SK-N-SH (cell line): Measurements from ENCODE around the gene BMP2K. TPM values are rescaled to one million over a fixed set of nuclear protein-coding genes. Genes with fewer than 3 reads are reported as not detected.

ENCODE experiments used
- CTCF ChIA-PET: fragments of 300-600, 350-600 bp; formaldehyde crosslinking; extraction: SDS; loops from one replicate; lab custom pipeline; 2021; lab: Yijun Ruan, JAX
- POLR2A ChIA-PET: fragments of 350-600 bp; sonication (Branson Sonifier 250); formaldehyde crosslinking; extraction: SDS; loops from one replicate; lab custom pipeline; 2020; ENCODE audit warnings: antibody characterized with exemption, inconsistent platforms; lab: Yijun Ruan, JAX
- DNase-seq: peaks from one replicate; pipeline ENCODE4 v3.0.0; 2012
- H2AFZ ChIP-seq: fragments of 200-600 bp; sonication (generic); 2 replicates; pipeline ENCODE4 v1.8.1; 2016; ENCODE audit warnings: antibody characterized with exemption, mild to moderate bottlenecking, low read depth
- H3F3A ChIP-seq: fragments of 200-600 bp; sonication (generic); replicated peaks from 2 replicates; pipeline ENCODE3; 2016; ENCODE audit warnings: antibody characterized with exemption, mild to moderate bottlenecking; ENCODE audit not compliant: insufficient read depth
- H3K27ac ChIP-seq, 2 experiments: fragments of 200-500 bp in 1 of 2; fragments of 200-600 bp in 1 of 2; sonication (Bioruptor generic) in 1 of 2; sonication (generic), shearing (Covaris generic) in 1 of 2; 2 replicates each; pipeline versions ENCODE4 v1.5.1 to v1.6.1; 2014 to 2016; ENCODE audit warnings: low read depth in 2 of 2, inconsistent platforms in 1 of 2, low read length in 1 of 2, mild to moderate bottlenecking in 1 of 2, mixed read lengths in 1 of 2
- H3K27me3 ChIP-seq: fragments of 200-600 bp; sonication (generic), shearing (Covaris generic); 2 replicates; pipeline ENCODE4 v1.6.1; 2016; ENCODE audit warnings: mixed run types; ENCODE audit not compliant: insufficient read depth
- H3K36me3 ChIP-seq, 2 experiments: fragments of 200-500 bp in 1 of 2; fragments of 200-600 bp in 1 of 2; sonication (Bioruptor generic) in 1 of 2; sonication (generic) in 1 of 2; replicated peaks in 1 of 2; 2 replicates each; pipeline versions ENCODE3 to v1.5.1; 2014 to 2016; ENCODE audit warnings: low read length in 1 of 2, mild to moderate bottlenecking in 1 of 2; ENCODE audit not compliant: insufficient read depth in 2 of 2, control insufficient read depth in 1 of 2
- H3K4me1 ChIP-seq, 2 experiments: fragments of 200-500 bp in 1 of 2; fragments of 200-600 bp in 1 of 2; sonication (Bioruptor generic) in 1 of 2; sonication (generic), shearing (Covaris generic) in 1 of 2; 2 replicates each; pipeline versions ENCODE4 v1.5.1 to v1.6.1; 2014 to 2016; ENCODE audit warnings: low read depth in 1 of 2, low read length in 1 of 2, mixed run types in 1 of 2; ENCODE audit not compliant: insufficient read depth in 2 of 2, control insufficient read depth in 1 of 2
- H3K4me2 ChIP-seq: fragments of 200-600 bp; sonication (generic), shearing (Covaris generic); 2 replicates; pipeline ENCODE4 v1.6.1; 2017; ENCODE audit warnings: mixed run types
- H3K4me3 ChIP-seq, 2 experiments: fragments of 200-500 bp in 1 of 2; fragments of 200-600 bp in 1 of 2; sonication (Bioruptor generic) in 1 of 2; sonication (generic), shearing (Covaris generic) in 1 of 2; 2 replicates each; pipeline versions ENCODE4 v1.5.1 to v1.8.1; 2014 to 2016; ENCODE audit warnings: low read depth in 2 of 2, inconsistent platforms in 1 of 2, low read length in 1 of 2, mild to moderate bottlenecking in 1 of 2, mixed read lengths in 1 of 2, moderate library complexity in 1 of 2
- H3K79me2 ChIP-seq: fragments of 200-600 bp; sonication (generic); 2 replicates; pipeline ENCODE4 v1.8.1; 2017; ENCODE audit warnings: mild to moderate bottlenecking; ENCODE audit not compliant: insufficient read depth
- H3K9ac ChIP-seq: fragments of 200-600 bp; sonication (generic); 2 replicates; pipeline ENCODE4 v1.6.1; 2017; ENCODE audit warnings: mixed run types
- H3K9me2 ChIP-seq: fragments of 200-600 bp; sonication (generic); 2 replicates; pipeline ENCODE4 v1.6.1; 2017; ENCODE audit warnings: mixed run types
- H3K9me3 ChIP-seq: fragments of 200-600 bp; sonication (generic); 2 replicates; pipeline ENCODE4 v1.6.1; 2017; ENCODE audit warnings: mixed run types, mild to moderate bottlenecking, moderate library complexity
- H4K20me1 ChIP-seq: fragments of 200-600 bp; sonication (generic); 2 replicates; pipeline ENCODE4 v1.6.1; 2017; ENCODE audit warnings: mild to moderate bottlenecking, mixed run types; ENCODE audit not compliant: insufficient read depth
- CHD2 ChIP-seq: fragments of 150-350 bp; IDR thresholded peaks from 2 replicates; pipeline ENCODE4 v1.6.1; 2018; ENCODE audit warnings: low read length; ENCODE audit not compliant: partially characterized antibody
- ELF1 ChIP-seq: IDR thresholded peaks from 2 replicates; pipeline ENCODE4 v1.4.0; 2012
- EZH2phosphoT487 ChIP-seq: fragments of 200-600 bp; sonication (generic); IDR thresholded peaks from 2 replicates; pipeline ENCODE4 v1.6.1; 2017; ENCODE audit warnings: low read depth, mixed run types, mild to moderate bottlenecking, antibody characterized with exemption, moderate library complexity, borderline replicate concordance
- FOXJ3 ChIP-seq: sonication (generic); formaldehyde crosslinking; IDR thresholded peaks from 2 replicates; pipeline ENCODE4 v1.5.1; 2020; ENCODE audit warnings: mild to moderate bottlenecking, missing genetic modification reagents
- RXRA ChIP-seq: IDR thresholded peaks from 2 replicates; pipeline ENCODE4 v1.4.0; 2012; ENCODE audit warnings: low read depth, mild to moderate bottlenecking, borderline replicate concordance
- YY1 ChIP-seq: IDR thresholded peaks from 2 replicates; pipeline ENCODE4 v1.4.0; 2012; ENCODE audit warnings: low read depth, mild to moderate bottlenecking
- ZBTB33 ChIP-seq: IDR thresholded peaks from 2 replicates; pipeline ENCODE4 v1.4.0; 2012; ENCODE audit warnings: low read depth, borderline replicate concordance
- polyA plus RNA-seq, 3 experiments: library from polyadenylated mRNA; depleted of rRNA; stranded (reverse); fragments of >200 nt; gene quantifications; 2 replicates each; pipeline ENCODE4 v1.2.3, GENCODE V29; 2012
- TF ChIP-seq, protein P1 (sequence below): fragments of 150-350 bp; IDR thresholded peaks from 2 replicates; pipeline ENCODE4 v1.6.1; 2017; ENCODE audit warnings: antibody characterized with exemption, low read length, low read depth, borderline replicate concordance
- TF ChIP-seq, protein P2 (sequence below): fragments of 200-600 bp; sonication (generic); IDR thresholded peaks from 2 replicates; pipeline ENCODE4 v1.6.1; 2017; ENCODE audit warnings: antibody characterized with exemption, mild to moderate bottlenecking, moderate library complexity
- TF ChIP-seq, protein P3 (sequence below): IDR thresholded peaks from 2 replicates; pipeline ENCODE4 v1.4.0; 2012; ENCODE audit warnings: low read depth, borderline replicate concordance
- TF ChIP-seq, protein P4 (sequence below): IDR thresholded peaks from 2 replicates; pipeline ENCODE4; 2012

BMP2K gene
- polyA plus RNA-seq, 1 of the 3 experiments (the other 2 are of a cell fraction): 7.2 TPM

DNA sequence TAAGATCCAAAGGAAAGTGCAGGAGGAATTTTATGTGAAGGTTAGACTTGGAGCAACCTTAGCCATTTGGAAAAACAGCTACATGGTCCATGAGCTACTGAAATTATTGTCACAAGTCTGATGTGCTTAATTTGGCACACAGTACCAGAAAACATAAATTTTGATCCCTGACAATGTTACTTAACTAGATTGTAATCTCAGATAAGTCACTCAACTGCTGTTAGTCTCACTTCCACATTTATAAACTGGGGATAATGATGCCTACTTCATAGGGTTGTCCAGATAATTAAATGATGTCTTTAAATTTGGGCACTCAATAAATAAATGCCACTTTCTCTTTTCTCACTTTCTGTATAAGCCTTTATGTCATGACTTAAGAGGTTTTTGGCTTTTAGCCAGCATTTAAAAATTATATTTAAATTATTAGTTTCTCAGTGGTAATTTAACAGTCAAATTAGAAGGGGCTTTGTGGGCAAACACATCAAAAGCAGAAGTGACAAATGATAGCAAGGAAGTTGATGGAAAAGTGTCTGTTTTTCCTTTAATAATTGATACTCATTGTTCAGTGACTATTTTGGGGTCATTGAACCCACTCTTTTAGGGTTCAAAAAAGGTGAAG, 104.8 kb downstream of the BMP2K start:
- H3K79me2 ChIP-seq: no peaks in the 10 kb centered on the region
- no peaks in the 10 kb centered on the region for H3K9me2 ChIP-seq
- peaks cover 43 to 63% of the 10 kb centered on the region in 2 experiments for H3K36me3 ChIP-seq
- H3F3A ChIP-seq: peaks cover 3% of the 10 kb centered on the region
- no peaks in the 10 kb centered on the region for H3K4me1 ChIP-seq
- no peaks in the 10 kb centered on the region for H3K27me3 ChIP-seq
- TF ChIP-seq, protein P1, sequence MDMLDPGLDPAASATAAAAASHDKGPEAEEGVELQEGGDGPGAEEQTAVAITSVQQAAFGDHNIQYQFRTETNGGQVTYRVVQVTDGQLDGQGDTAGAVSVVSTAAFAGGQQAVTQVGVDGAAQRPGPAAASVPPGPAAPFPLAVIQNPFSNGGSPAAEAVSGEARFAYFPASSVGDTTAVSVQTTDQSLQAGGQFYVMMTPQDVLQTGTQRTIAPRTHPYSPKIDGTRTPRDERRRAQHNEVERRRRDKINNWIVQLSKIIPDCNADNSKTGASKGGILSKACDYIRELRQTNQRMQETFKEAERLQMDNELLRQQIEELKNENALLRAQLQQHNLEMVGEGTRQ: no peak
- no peak for TF ChIP-seq ZBTB33
- TF ChIP-seq, protein P2, sequence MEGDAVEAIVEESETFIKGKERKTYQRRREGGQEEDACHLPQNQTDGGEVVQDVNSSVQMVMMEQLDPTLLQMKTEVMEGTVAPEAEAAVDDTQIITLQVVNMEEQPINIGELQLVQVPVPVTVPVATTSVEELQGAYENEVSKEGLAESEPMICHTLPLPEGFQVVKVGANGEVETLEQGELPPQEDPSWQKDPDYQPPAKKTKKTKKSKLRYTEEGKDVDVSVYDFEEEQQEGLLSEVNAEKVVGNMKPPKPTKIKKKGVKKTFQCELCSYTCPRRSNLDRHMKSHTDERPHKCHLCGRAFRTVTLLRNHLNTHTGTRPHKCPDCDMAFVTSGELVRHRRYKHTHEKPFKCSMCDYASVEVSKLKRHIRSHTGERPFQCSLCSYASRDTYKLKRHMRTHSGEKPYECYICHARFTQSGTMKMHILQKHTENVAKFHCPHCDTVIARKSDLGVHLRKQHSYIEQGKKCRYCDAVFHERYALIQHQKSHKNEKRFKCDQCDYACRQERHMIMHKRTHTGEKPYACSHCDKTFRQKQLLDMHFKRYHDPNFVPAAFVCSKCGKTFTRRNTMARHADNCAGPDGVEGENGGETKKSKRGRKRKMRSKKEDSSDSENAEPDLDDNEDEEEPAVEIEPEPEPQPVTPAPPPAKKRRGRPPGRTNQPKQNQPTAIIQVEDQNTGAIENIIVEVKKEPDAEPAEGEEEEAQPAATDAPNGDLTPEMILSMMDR: no peak
- TF ChIP-seq ELF1: no peak
- TF ChIP-seq EZH2phosphoT487: no peak
- no peak for TF ChIP-seq YY1
- no peak for TF ChIP-seq CHD2
- no peak for TF ChIP-seq FOXJ3 (CRISPR knock-in tag)
- TF ChIP-seq RXRA: no peak
- TF ChIP-seq, protein P3, sequence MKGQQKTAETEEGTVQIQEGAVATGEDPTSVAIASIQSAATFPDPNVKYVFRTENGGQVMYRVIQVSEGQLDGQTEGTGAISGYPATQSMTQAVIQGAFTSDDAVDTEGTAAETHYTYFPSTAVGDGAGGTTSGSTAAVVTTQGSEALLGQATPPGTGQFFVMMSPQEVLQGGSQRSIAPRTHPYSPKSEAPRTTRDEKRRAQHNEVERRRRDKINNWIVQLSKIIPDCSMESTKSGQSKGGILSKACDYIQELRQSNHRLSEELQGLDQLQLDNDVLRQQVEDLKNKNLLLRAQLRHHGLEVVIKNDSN: no peak
- TF ChIP-seq, protein P4, sequence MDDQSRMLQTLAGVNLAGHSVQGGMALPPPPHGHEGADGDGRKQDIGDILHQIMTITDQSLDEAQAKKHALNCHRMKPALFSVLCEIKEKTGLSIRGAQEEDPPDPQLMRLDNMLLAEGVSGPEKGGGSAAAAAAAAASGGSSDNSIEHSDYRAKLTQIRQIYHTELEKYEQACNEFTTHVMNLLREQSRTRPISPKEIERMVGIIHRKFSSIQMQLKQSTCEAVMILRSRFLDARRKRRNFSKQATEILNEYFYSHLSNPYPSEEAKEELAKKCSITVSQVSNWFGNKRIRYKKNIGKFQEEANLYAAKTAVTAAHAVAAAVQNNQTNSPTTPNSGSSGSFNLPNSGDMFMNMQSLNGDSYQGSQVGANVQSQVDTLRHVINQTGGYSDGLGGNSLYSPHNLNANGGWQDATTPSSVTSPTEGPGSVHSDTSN: no peak
- no peak overlapping the region for H3K4me3 ChIP-seq
- H3K9ac ChIP-seq: no peak overlapping the region
- no peaks in the 10 kb centered on the region for H4K20me1 ChIP-seq
- ChIA-PET CTCF (no interaction called here), POLR2A (no interaction called here)
- H3K9me3 ChIP-seq: no peaks in the 10 kb centered on the region
- H3K4me2 ChIP-seq: no peak overlapping the region
- H2AFZ ChIP-seq: no peak overlapping the region
- no peak for DNase-seq
- H3K27ac ChIP-seq: no peak overlapping the region
